Activated CD8-positive, alpha-beta memory T cell treated with anti-CD3 and anti-CD28 coated beads, Interleukin-2, amount 50 U/mL, for 1 hour (primary cell): ENCODE measurements around the gene MARK3.
"Not testable (repeated sequence)": the region's sequence is repeated elsewhere in the genome, so short reads cannot be mapped to it uniquely, and the experiment has no call there.

ENCODE experiments used
- DNase-seq: peaks from one replicate; pipeline ENCODE4 v3.0.0-alpha.2; 2020; ENCODE audit errors: extremely low read depth

The MARK3 gene

DNA sequence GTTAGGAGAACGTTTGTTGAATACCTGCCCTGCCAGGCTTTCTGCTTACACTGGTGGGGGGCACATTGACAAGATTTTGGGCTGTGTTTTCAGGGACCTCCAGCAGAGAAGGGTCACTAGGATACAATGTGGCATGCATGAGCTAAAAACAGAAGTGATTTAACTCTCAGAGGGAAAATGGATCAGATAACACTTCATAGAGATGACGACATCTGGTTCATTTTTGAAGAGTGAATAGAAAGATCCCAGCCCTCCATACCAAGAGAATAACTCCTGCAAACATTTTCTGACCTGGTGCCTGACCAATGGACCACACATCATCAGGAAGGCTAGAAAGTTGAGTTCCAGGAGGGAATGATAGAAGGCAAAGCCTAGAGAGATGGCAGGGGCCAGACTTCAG lies 103.7 kb downstream of the MARK3 start:
- no peak for DNase-seq

DNA sequence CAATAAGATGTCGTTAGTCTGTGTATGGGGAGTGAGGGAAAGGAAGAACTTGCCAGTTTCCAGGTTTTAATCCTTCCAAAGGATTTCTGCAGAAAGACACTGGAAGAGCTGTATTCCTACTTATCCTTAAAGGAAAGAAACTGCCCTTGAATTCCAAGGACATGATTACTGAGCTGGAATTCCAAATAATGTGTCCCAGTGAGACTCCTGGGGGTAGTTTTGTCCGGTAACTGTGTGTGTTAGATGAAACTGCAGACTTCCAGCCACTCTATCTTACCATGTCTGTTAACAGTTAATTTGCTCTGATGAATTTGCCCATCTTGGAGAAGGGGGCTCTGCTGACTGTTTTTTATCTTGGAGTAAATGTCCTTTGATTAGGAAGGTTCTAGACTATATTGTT lies 104.4 kb downstream of the MARK3 start:
- no peak for DNase-seq

DNA sequence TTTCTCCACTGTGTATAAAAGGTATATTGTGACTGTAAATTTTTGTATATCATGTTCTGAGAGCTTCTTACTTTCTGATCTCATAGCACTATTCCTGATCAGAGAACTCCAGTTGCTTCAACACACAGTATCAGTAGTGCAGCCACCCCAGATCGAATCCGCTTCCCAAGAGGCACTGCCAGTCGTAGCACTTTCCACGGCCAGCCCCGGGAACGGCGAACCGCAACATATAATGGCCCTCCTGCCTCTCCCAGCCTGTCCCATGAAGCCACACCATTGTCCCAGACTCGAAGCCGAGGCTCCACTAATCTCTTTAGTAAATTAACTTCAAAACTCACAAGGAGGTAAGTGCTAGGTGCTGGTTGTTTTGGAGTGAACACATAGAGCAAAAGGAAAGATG lies 106.5 kb downstream of the MARK3 start:
- DNase-seq: no peak

DNA sequence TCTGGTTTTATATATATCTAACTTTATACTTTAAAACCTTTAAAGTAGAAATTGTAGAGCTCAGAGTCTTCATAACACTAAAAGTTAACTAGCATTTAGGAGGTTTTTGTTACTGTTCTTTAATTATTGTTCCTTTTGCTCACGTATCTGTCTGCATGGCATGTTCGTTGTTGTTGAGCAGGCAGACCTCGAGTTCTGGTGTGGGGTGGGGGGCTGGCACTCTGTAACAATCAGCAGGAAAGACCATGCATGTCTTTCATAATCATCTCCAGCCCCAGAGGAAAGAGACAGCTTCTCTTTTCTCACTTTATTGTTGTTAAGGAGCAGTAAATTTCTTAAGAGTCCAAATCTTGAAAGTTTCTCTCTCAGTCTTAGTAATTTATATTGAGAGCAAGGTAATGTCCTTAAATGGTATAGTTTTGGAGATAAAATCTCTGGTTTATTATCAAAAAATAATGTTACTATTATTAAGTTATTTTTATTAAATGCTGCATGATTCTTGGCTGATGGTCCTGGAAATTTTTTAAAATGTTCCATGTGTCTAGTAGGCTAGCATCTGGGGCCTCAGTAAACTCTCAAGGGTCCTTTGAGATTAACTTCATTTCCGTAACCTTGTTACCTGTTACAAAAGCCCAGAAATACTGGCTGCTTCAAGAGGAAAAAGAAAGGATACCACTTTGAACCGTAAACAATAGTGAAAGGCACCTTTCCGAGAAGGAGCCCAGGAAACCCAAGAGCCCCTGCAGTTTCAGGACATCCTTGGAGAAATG lies 107.1 kb downstream of the MARK3 start:
- DNase-seq: no peak

DNA sequence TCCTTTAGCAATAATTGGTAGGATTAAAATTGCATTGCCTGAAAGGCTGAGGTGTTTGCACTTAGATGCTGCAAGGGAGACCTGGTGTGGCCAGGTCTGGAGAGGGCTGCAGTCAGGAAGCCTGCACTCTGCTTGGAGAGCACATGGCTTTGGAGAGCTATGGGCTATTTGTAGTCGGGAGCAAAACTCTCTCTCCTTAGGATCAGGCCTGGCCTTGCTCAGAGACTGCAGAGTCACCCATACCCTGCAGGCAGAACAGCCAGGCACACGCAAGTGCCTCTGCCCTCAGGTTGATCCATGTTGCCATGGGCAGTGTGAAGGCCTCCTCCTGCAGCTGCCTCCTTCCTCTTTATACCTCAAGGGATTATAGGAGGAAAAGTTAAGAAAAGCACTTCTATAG lies 110.6 kb downstream of the MARK3 start:
- DNase-seq: no peak

DNA sequence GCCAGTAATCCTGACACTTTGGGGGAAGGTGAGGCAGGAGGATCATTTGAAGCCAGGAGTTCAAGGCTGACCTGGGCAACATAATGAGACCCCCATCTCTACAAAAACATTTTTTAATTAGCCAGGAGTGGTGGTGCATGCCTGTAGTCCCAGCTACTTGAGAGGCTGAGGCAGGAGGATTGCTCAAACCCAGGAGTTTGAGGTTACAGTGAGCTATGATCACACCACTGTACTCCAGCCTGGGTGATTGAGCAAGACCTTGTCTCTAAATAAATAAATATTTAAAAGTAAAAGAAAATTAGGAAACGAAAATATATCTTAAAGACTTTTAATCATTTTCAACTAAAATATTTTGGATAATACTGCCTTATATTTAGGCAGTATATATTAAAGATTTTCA lies 111.6 kb downstream of the MARK3 start:
- DNase-seq: no peak

DNA sequence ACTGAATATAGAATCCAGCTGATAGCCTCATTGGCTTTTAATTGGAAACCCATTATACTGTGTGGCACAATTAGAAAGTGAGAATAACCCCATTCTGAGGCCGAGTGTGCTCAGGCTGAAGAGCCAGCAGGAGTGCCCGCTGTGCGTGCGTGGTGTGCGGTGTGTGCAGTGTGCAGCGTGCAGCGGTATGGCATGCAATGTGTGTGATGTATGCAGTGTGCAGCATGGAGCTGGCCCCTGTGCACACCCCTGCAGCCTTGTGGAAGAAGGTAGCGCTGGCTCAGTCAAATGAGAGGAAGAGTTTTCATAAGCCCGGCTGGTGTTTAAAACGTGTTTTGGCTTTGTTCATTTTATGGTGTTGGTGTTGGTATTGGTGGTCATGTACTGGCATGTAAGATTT lies 114.5 kb downstream of the MARK3 start:
- DNase-seq: no peak

DNA sequence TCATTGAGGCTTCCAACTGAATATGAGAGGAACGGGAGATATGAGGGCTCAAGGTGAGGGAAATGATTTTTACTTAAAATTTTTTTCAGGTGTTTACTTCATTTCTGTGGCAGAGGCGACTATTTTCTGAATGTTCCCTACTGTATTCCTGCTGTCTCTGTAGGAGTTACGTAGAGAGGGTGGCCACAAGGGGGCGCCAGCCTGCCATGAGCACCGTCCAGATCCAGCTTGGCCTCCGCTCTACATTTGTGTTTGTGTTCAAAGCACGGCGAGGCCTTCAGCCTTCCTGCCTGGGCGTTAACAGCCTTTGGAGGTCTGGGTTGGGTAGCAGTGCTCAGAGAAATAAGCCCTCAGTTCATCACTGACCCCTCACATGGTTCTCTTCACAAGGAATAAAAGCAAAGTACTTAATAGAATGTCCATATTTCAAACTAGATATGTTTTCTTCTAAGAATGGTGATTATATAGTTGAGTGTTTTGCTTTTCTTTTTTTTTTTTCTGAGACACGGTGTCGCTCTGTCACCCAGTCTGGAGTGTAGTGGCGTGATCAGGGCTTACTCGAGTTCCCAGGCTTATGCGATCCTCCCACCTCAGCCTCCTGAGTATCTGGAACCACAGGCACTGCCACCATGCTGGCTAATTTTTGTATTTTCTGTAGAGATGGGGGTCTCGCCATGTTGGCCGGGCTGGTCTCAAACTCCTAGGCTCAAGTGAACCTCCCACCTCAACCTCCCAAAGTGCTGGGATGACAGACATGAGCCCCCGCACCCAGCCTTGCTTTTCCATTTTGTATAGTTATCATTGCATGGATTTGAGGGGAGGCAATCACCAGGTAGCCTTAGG lies 115.2 kb downstream of the MARK3 start:
- peak; percentile 49 for DNase-seq

DNA sequence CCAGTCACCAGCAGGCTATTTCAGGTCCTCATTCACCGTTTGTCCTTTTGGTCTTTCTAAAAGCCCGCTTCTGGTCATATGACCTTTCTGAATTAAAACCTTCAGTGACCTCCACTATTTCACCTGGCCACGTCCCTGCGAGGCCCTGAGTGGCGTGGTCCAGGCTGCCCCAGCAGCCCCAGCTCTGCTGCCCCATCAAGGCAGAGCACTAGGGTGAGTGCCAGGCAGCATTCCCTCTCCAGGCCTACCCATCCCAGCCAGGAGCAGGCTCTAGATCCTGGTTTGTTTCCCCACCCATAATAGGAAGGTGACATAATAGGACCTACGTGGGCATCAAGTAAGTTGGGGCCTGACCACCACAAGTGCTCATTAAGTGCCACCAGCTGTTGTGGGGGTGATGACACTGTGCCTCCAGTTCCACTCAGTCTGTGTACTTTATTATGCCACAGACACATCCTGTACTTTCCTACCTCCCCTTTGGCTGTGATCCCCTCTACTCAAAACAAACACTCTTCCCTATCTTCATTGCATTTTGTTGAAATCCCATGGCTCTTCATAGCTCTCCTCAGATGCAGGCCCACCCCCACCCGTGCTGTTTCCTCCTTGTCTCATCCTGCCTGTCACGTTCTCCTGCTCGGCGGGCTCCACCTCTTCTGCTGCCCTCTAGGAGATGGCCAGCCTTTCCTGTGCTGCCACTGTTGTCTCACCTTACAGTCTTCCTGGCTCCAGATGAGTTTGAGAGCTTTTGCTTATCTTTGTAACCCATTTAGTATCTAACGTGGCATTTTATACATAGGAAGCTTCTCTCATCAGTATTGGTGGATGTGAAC lies 116.0 kb downstream of the MARK3 start:
- no peak for DNase-seq

DNA sequence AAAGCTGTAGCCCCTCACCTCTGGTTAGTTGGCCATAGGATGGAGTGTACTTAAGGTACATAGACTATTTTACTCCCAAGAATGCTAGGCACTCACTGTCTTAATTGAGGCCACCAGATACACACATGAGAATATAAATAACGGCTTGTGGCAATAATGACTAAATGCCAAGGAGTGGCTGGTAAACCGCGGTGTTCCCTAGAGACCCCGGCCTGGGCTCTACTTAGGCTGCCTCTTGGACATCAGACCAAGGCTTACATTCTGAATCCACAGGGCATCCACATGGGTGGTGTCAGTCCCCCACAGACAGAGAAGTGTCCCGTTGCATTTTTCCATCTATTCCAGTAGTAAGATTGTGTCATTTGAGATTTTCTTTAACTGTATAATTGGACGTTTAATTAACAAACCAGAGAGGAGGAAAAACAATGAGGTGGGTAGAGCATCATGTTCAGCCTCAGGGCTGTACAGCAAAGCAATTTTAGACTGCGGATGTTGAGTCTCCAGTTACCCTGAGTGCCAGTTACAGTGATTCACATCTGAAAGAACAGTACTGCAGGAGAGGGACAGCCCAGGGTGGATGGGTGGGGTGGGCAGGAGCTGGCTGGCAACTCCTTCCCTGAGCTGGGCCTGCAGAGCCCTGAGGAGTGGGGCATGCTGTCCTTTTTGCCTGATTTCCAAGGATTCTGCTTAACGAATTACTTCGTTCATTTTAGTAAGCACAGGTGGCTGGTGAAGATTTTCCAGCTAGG lies 116.9 kb downstream of the MARK3 start:
- DNase-seq: no peak

DNA sequence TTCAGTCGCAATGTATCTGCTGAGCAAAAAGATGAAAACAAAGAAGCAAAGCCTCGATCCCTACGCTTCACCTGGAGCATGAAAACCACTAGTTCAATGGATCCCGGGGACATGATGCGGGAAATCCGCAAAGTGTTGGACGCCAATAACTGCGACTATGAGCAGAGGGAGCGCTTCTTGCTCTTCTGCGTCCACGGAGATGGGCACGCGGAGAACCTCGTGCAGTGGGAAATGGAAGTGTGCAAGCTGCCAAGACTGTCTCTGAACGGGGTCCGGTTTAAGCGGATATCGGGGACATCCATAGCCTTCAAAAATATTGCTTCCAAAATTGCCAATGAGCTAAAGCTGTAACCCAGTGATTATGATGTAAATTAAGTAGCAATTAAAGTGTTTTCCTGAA lies 117.7 kb downstream of the MARK3 start:
- no peak for DNase-seq

DNA sequence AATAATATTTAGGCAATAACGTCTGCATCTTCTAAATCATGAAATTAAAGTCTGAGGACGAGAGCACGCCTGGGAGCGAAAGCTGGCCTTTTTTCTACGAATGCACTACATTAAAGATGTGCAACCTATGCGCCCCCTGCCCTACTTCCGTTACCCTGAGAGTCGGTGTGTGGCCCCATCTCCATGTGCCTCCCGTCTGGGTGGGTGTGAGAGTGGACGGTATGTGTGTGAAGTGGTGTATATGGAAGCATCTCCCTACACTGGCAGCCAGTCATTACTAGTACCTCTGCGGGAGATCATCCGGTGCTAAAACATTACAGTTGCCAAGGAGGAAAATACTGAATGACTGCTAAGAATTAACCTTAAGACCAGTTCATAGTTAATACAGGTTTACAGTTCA lies 118.1 kb downstream of the MARK3 start:
- no peak for DNase-seq

DNA sequence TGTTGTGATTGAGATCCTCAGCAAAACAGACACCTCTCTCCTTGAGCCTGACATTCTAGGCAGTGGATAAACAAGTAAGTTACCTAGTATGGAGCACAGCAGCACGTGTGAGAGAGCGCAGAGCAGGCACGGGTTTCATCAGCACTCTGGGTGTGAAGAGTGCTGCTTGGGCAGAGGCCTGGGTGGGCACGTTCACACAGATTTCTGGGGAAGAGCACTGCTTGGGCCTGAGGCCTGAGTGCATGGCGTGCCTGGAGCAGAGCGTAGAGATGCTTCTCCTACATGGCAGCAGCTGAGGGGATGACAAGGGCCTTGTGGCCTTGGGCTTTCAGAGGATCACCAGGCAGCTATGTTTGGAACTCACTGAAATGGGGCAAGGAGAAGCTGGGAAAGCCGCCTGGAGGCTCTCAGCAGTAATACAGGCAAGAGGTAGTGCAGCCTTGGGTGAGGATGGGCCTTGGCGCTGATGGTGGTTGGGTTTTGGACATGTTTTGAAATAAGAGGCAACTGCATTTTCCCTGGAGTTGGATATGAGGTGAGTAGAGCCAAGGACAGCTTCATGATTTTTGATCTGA lies 119.9 kb downstream of the MARK3 start:
- DNase-seq: no peak

DNA sequence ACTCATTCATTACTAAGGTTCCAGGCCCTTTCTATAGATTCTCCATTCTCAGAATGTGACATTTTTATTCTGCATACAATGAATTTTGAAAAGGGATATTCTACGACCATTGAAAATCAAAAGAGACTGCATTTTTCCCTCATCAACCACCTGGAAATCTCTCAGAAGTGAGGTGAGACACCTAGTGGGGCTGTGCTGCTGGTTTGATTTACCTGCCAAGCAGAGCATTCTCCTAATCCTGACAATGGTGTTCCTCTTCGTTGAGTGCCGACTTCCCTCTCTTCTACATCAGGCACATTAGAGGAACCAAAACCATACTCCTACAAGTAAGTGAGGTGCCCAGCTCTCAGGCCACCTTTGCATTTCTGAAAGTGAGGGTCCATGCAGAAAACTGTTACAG lies 122.5 kb downstream of the MARK3 start:
- no peak for DNase-seq

DNA sequence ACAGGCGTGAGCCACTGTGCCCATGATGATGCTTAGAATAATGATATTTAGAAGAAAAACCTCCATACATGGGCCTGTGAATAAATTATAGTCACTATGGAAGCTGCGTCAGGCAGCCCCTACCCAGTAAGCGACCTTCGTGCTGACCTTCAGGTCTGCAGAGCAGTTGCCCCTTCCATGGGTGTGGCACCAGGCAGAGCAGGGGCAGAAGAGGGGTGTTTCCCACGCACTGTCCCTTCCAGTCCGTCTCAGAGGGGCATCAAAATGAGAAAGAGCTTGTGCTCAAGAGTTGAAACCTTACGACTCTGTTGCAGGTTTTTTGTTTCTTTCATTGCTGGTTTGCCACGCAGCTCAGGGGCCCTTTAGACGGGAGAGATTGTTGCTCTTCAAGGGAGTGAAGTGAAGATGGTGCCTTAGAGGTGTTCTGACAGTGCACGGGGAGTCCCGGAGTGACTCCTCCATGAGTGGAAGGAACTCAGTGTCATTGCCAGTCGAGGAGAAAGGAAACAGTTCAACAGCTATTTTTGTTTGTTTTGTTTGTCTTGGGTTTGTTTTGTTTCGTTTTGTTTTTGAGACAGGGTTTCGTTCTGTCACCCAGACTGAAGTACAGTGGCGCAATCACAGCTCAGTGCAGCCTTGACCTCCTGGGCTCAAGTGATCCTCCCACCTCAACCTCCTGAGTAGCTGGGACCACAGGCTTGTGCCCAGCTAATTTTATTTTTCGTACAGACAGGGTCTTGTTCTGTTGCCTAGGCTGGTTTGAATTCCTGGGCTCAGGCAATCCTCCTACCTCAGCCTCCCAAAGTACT lies 123.5 kb downstream of the MARK3 start:
- DNase-seq: no peak

DNA sequence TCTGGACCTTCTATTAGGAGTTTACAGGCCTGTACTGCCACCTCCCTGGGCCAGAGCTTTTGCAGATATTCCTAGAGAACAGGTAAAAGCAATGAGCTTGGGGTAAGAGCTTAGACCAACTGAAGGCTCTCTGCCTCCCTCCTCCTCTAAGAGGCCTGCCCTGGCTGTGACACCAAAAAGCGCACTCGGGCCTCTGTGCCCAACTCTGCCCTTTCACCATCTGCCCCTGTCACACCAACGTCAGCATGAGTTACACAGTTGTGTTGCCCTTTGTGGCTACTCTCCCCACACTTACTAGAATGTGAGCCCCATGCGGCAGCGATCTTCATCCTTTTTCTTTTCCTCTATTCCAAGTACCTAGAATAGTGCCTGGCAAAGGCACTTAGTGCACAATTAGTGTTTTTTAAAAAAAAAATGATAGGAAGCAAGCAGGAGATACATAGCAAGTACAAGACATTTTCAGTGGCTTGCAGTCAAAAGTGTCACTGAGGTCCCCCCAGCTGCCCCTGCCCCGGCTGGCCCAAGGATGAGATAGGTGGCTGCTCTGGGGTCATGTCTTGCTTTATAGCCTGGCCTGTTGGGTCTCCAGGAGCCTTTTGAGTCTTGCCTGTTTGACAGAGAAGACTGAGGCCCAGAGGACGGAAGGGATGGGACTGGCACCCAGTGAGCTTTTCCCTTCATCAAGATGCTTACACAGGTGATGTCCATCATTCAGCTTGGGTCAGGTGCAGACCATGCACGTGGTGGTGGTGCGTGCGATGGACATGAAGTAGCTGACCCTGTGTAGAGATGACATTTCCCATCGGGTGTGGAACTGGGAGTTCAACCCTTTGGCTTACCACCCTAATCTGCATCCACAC lies 124.9 kb downstream of the MARK3 start:
- DNase-seq: no peak

DNA sequence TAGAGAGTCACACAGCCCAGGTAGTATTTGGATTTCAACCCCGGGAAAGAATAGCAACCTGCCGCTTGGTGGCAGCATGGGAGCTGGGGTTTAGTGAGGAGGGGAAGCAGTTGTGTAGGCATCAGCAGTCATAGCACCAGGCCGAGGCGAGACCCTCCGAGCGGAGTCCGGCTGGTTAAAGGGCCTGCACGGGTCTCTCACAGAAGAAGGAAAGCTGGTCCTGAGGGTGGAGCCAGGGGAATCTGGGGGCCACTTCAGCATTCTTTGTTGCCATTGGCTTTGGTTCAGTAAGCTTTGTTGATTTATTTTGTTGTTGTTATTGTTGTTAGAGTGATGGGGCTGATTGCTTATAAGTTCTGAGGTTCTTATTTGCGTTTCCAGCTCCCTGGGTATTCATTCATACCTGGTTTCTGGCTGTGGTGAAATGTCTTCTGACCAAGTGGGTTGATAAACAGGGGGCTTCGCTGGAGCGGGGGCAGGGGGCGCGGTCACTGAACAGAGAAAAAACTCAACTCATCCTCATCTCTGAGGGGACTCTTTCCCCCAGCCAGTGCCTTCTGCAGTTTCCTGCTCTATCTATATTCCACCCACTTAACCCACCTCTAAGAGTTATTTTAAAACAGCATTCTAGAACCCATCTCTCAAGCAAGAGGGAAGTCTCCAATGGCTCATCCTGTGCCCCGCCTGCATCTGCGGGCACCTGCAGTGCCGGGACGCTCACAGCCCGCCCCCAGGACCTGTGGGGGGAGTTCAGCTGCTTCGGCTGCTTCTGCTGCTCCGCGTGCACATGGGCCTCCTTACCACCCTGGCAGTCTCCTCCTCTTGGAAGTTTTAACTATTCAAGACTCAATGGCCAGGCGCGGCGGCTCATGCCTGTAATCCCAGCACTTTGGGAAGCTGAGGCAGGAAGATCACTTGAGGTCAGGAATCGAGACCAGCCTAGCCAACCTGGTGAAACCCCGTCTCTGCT lies 125.8 kb downstream of the MARK3 start:
- no peak for DNase-seq

DNA sequence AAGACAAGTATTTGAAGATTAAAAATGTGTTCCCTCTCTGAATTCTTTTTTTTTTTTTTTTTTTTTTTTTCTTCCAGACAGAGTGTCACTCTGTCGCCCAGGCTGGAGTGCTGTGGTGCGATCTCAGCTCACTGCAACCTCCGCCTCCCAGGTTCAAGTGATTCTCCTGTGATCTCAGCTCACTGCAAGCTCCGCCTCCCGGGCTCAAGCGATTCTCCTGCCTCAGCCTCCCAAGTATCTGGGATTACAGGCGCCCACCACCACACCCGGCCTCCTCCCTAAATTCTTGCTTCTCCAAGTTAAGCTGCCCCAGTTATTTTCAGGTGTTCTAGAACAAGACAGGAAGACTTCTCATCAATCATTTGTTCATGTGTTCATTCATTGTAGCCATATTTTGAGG lies 127.0 kb downstream of the MARK3 start:
- DNase-seq: not testable (repeated sequence)
